Central memory CD8-positive, alpha-beta T cell (primary cell): Measurements from ENCODE around the gene EIF3B.
"Not testable (repeated sequence)": the region's sequence is repeated elsewhere in the genome, so short reads cannot be mapped to it uniquely, and the experiment has no call there.

Source experiments
- ATAC-seq: fragments of 150-1000 bp; cut with Tn5 transposase; replicated peaks from 2 replicates; pipeline ENCODE4 v1.10.0; 2022; ENCODE audit warnings: mild to moderate bottlenecking, moderate FRiP score, moderate number of reproducible peaks; ENCODE audit not compliant: poor library complexity, severe bottlenecking; ENCODE audit errors: extremely low read depth
- DNase-seq, 2 donors: peaks; one replicate each; pipeline ENCODE4 v3.0.0; 2021; ENCODE audit warnings: low spot score in 2 of 2
- H3K27ac Mint-ChIP-seq: one replicate; pipeline ENCODE4 v1.8.0; 2022; ENCODE audit warnings: low read depth, mild to moderate bottlenecking, moderate library complexity, mixed read lengths
- H3K27me3 Mint-ChIP-seq: one replicate; pipeline ENCODE4 v1.8.0; 2022; ENCODE audit warnings: mixed read lengths
- H3K36me3 Mint-ChIP-seq: one replicate; pipeline ENCODE4 v1.8.0; 2022; ENCODE audit warnings: mild to moderate bottlenecking, moderate library complexity, mixed read lengths; ENCODE audit not compliant: insufficient read depth
- H3K4me1 Mint-ChIP-seq: one replicate; pipeline ENCODE4 v1.8.0; 2022; ENCODE audit warnings: mixed read lengths
- H3K4me3 Mint-ChIP-seq: one replicate; pipeline ENCODE4 v1.8.0; 2022; ENCODE audit warnings: mild to moderate bottlenecking, moderate library complexity, mixed read lengths
- H3K9me3 Mint-ChIP-seq: one replicate; pipeline ENCODE4 v1.8.0; 2022; ENCODE audit warnings: mixed read lengths

Gene EIF3B

DNA sequence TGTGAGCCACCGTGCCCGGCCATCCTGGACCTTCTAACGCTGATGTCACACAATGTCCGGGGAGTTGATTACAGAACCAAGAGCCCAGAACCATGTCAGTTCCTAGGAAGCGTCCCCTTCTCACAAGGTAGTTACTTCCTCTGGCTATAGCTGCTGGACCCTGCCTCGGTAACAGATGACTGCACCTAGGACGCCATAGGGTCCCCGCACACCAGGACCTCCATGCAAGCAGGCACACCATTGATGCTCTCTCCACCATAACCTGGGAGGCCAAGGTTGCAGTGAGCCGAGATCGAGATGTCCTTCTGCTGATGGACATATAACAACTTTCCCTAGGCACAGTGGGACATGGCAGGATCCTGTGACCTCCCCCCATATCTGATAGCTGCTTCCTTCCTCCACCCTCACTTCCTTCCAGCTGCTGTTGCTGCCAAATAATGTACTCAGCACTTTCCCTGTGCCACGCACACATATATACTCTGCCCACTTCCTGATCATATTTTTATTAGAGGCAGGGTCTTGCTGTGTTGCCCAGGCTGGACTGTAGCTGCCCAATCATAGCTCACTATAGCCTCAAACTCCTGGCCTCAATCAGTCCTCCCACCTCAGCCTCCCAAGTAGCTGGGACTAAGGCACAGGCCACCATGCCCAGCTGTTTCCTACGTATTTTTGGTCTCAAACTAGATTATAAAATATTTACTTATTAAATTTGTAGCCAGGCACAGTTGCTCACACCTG lies 36.9 kb upstream of the EIF3B start:
- Mint-ChIP-seq H3K27me3 (no peaks in the 10 kb centered on the region), H3K36me3 (peaks cover 4% of the 10 kb centered on the region), H3K27ac (no peak overlapping the region), H3K9me3 (no peaks in the 10 kb centered on the region), H3K4me1 (peaks cover 8% of the 10 kb centered on the region), H3K4me3 (no peak overlapping the region)
- no peak for ATAC-seq
- DNase-seq = no peak

DNA sequence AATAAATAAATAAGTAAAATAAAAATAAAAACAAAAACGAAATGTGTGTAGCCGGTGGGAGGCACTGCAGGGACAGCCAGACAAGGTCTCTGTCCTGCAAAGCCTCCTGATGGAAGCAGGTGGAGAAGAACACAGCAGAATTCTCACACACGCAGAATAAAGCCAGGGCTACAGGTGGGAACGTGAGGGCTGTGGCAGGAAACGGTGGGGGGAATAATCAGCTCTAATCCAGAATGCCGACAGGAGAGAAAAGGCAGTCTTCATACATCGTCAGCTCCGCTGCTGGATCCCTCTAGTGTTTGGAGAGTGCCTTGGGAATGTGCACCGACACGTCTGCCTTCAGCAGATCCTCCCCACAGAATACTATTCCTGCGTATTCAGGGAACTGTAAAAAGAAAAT lies 33.6 kb upstream of the EIF3B start:
- Mint-ChIP-seq H3K27ac (no peak overlapping the region), H3K4me1 (no peaks in the 10 kb centered on the region)
- ATAC-seq = no peak

DNA sequence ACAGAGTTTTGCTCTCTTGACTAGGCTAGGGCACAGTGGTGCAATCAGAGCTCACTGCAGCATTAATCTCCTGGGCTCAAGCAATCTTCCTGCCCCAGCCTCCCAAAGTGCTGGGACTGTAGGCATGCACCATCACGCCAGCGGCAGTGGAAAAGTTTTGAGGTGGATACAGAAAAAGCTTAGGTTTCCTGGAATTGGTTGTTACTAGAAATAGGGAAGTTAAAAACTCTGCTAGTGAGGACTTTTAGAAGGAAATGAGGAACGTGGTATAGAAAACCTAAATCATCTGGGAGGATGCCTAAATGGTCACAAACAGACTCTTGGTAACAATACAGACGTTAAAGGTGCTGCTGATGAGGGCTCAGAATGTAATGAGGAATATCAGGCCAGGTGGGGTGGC lies 29.5 kb upstream of the EIF3B start:
- peaks cover 2% of the 10 kb centered on the region for H3K36me3 Mint-ChIP-seq
- DNase-seq (no peak), ATAC-seq (no peak)
- H3K4me1 Mint-ChIP-seq = no peaks in the 10 kb centered on the region
- no peak overlapping the region for H3K4me3 Mint-ChIP-seq
- no peak overlapping the region for H3K27ac Mint-ChIP-seq
- no peaks in the 10 kb centered on the region for H3K9me3 Mint-ChIP-seq
- H3K27me3 Mint-ChIP-seq = no peaks in the 10 kb centered on the region

More for the DNA sequence above, 33.6 kb upstream of the EIF3B start:
- Mint-ChIP-seq H3K27me3 (no peaks in the 10 kb centered on the region), H3K36me3 (peaks cover 2% of the 10 kb centered on the region), H3K9me3 (no peaks in the 10 kb centered on the region), H3K4me3 (no peak overlapping the region)
- no peak for DNase-seq

DNA sequence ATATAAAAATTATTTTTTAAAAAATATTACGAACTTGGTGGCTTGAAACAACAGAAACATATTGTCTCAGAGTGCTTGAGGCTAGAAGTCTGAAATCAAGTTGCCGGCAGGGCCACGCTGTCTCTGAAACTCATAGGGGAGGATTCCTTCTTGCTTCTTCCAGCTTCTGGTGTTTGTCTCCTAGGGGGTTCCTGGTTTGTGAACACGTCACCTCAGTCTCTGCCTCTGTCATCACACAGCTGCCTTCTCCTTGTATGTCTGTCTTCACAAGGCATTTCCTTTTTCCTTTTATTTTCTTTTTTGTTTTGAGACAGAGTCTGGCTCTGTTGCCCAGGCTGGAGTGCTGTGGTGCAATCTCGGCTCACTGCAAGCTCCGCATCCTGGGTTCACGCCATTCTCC lies 27.7 kb upstream of the EIF3B start:
- Mint-ChIP-seq H3K4me1 (no peaks in the 10 kb centered on the region), H3K4me3 (no peak overlapping the region), H3K9me3 (no peaks in the 10 kb centered on the region), H3K27me3 (no peaks in the 10 kb centered on the region), H3K36me3 (peaks cover 2% of the 10 kb centered on the region), H3K27ac (no peak overlapping the region)
- ATAC-seq (no peak), DNase-seq (no peak)

DNA sequence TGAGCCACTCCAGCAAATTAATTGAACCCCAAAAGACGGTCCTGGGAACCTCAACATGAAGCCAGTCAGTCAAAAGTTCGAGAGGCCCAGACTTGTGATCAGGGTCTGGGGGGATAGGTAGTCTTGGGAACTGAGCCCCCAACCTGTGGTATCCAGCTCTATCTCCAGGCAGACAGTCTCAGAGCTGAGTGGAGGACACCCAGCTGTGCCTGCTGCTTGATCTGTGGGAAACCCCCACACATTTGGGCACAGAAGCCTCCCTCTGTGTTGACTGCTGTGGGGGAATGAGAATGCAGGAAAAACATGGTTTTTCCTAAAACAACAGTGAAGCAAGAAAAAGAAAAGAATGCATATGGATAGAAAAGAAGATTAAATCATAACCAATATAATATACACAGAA lies 24.1 kb upstream of the EIF3B start:
- Mint-ChIP-seq H3K9me3 (no peaks in the 10 kb centered on the region), H3K36me3 (no peaks in the 10 kb centered on the region), H3K4me3 (no peak overlapping the region), H3K27me3 (no peaks in the 10 kb centered on the region), H3K4me1 (no peaks in the 10 kb centered on the region), H3K27ac (no peak overlapping the region)
- ATAC-seq (no peak), DNase-seq (no peak)

DNA sequence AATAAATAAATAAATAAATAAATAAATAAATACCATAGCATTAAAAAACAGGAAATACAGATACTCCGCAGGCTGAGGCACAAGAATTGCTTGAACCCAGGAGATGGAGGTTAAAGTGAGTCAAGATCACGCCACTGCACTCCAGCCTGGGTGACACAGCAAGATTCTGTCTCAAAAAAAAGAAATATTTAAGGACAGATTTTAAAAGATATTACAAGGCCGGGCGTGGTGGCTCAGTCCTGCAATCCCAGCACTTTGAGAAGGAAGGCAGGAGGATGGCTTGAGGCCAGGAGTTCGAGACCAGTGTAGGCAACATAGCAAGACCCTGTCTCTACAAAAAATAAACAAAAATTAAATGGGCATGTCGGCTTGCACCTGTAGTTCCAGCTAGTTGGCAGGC lies 22.9 kb upstream of the EIF3B start:
- ATAC-seq = no peak
- no peaks in the 10 kb centered on the region for H3K9me3 Mint-ChIP-seq
- no peak for DNase-seq
- no peak overlapping the region for H3K27ac Mint-ChIP-seq
- H3K4me3 Mint-ChIP-seq = no peak overlapping the region
- H3K27me3 Mint-ChIP-seq = no peaks in the 10 kb centered on the region
- H3K36me3 Mint-ChIP-seq = no peaks in the 10 kb centered on the region
- H3K4me1 Mint-ChIP-seq = no peaks in the 10 kb centered on the region

DNA sequence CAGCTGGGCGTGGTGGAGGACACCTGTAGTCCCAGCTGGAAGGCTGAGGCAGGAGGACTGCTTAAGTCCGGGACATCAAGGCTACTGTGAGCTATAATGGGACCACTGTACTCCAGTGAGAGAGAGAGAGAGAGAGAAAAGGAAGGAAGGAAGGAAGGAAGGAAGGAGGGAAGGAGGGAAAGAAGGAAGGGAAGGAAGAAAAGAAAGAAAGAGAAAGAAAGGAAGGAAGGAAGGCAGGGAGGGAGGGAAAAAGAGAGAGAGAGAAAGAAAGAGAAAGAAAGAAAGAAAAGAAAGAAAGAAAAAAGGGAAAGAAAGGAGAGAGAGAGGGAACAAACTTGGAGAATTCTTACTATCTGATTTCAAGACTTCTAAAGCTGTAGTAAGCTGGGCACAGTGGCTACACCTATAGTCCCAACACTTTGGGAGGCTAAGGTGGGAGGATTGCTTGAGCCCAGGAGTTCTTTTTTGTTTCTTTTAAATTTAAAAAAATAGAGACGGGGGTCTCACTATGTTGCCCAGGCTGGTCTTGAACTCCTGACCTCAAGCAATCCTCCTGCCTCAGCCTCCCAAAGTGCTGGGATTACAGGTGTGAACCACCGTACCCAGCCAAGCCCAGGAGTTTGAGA lies 21.9 kb upstream of the EIF3B start:
- not testable (repeated sequence) for H3K27ac Mint-ChIP-seq, ATAC-seq, H3K27me3 Mint-ChIP-seq, H3K4me1 Mint-ChIP-seq, H3K36me3 Mint-ChIP-seq, H3K4me3 Mint-ChIP-seq, DNase-seq, H3K9me3 Mint-ChIP-seq

DNA sequence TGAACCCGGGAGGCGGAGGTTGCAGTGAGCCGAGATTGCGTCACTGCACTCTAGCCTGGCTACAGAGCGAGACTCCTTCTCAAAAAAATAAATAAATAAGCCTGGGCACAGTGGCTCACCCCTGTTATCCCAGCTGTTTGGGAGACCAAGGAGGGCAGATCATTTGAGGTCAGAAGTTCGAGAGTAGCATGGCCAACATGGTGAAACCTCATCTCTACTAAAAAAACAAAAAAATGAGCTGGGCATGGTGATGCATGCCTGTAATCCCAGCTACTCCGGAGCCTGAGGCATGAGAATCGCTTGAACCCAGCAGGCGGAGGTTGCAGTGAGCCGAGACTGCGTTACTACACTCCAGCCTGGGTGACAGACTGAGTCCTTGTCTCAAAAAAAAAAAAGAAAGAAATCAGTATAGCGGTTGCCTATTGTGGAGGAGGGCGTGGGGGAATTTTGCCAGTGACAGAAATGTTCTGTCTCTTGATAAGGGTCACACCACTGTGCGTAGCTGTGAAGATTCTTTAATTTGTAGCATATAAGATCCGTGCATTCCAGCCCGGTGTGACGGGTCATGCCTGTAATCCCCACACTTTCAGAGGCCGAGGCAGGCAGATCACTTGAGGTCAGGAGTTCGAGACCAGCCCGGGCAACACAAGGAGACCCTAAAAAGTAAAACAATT lies 17.9 kb upstream of the EIF3B start:
- Mint-ChIP-seq H3K4me3 (no peak overlapping the region), H3K4me1 (no peaks in the 10 kb centered on the region), H3K27ac (no peak overlapping the region), H3K9me3 (no peaks in the 10 kb centered on the region), H3K27me3 (no peaks in the 10 kb centered on the region), H3K36me3 (no peaks in the 10 kb centered on the region)
- no peak for ATAC-seq
- DNase-seq = no peak

DNA sequence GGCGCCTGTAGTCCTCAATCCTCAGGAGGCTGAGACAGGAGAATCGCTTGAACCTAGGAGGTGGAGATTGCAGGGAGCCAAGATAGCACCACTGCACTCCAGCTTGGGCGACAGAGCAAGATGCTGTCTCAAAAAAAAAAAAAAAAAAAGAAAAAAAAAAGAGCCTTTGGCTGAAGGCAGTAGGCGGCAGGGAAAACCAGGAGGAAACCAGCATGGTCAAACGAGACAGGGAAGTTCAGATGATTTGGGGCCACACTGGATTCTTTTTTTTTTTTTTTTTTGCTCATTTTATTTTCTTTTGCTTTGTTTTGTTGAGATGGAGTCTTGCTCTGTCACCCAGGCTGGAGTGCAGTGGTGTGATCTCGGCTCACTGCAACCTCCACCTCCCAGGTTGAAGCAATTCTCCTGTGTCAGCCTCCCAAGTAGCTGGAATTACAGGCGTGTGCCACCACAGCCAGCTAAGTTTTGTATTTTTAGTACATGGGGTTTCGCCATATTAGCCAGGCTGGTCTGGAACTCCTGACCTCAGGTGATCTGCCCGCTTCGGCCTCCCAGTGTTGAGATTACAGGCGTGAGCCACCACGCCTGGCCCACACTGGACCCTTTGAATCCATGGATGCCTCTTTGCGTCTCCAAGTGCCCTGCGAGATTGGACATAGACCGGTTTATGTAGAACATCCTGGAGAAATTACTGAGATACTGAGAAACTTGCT lies 7.1 kb upstream of the EIF3B start:
- H3K4me1 Mint-ChIP-seq, H3K9me3 Mint-ChIP-seq, H3K27me3 Mint-ChIP-seq, H3K27ac Mint-ChIP-seq, H3K4me3 Mint-ChIP-seq, ATAC-seq, DNase-seq, H3K36me3 Mint-ChIP-seq: not testable (repeated sequence)

DNA sequence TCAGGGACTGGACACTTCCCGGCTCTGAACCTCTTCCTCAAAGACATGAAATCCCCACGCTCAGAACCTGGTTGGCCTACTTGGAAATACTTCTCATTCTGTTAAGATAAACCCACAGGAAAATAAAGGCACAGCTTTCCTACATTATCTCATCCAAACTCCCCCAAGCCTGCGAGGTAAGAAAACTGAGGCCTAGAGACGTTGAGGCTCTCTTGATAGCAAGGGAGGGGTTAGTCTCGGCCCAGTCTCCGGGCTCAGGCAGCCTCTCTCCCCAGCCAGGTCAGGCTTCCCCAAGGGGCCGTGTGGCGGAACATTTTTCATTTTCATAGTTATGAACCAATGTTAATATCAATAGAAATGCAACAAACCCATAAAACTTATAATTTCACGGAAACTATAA lies 4.6 kb upstream of the EIF3B start:
- no peak overlapping the region for H3K27ac Mint-ChIP-seq
- H3K36me3 Mint-ChIP-seq = peaks cover 9% of the 10 kb centered on the region
- DNase-seq (no peak), ATAC-seq (no peak)
- H3K4me3 Mint-ChIP-seq = no peak overlapping the region
- H3K9me3 Mint-ChIP-seq = no peaks in the 10 kb centered on the region
- H3K4me1 Mint-ChIP-seq = peaks cover 11% of the 10 kb centered on the region
- no peaks in the 10 kb centered on the region for H3K27me3 Mint-ChIP-seq

DNA sequence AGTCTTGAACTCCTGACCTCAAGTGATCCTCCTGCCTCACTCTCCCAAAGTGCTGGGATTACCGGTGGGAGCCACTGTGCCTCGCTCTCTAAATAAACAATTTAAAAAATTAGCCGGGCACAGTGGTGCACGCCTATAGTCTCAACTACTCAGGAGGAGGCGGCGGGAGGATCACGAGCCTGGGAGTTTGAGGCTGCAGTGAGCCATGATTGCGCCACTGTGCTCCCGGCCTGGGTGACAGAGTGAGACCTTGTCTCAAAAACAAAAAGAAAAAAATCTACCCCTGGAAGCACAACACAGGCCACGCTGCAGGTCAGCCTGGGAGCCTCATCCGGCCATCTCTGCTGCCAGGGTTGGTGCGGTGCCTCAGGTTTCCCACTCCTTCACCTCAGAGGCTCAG lies 3.8 kb upstream of the EIF3B start:
- no peaks in the 10 kb centered on the region for H3K9me3 Mint-ChIP-seq
- no peaks in the 10 kb centered on the region for H3K27me3 Mint-ChIP-seq
- DNase-seq (no peak), ATAC-seq (no peak)
- peaks cover 9% of the 10 kb centered on the region for H3K36me3 Mint-ChIP-seq
- H3K4me1 Mint-ChIP-seq = peaks cover 11% of the 10 kb centered on the region
- H3K4me3 Mint-ChIP-seq = no peak overlapping the region
- H3K27ac Mint-ChIP-seq = no peak overlapping the region

DNA sequence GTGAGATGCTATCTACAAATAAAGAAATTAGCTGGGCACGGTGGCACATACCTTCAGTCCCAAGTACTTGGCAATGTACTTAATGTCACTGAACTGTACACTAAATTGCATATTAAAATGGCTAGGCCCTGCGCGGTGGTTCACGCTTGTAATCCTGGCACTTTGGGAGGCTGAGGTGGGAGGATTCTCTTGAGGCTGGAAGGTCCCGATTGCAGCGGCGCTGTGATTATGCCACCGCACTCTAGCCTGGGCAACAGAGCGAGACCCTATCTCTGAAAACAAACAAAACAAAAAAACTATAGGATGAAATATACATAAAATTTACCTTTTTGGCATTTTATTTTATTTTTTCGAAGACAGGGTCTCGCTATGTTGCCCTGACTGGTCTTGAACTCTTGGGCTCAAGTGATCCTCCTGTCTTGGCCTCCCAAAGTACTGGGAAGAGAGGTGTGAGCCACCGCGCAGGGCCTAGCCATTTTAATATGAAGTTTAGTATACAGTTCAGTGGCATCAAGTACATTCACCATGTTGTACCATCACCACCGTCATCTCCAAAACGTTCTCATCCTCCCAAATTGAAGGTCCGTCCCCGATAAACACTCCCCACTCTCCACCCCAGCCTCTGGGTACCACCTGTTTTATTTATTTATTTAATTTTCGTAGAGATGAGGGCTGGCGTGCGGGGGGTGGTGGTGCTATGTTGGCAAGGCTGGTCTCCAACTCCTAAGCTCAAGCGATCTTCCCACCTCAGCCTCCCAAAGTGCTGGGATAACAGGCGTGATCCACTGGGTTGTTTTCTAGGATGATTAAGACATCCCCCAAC lies 1.3 kb upstream of the EIF3B start:
- H3K27ac Mint-ChIP-seq = peak overlapping the region; percentile 100
- no peaks in the 10 kb centered on the region for H3K9me3 Mint-ChIP-seq
- peak overlapping the region; percentile 96 for H3K4me3 Mint-ChIP-seq
- DNase-seq (no peak), ATAC-seq (no peak)
- H3K4me1 Mint-ChIP-seq = peaks cover 20% of the 10 kb centered on the region
- H3K27me3 Mint-ChIP-seq = no peaks in the 10 kb centered on the region
- peaks cover 17% of the 10 kb centered on the region for H3K36me3 Mint-ChIP-seq
